NCI-H2196 treated with DMSO at 0.1 percent for 48 hours (cell line): ENCODE measurements around the gene FGF5.
"Not testable (repeated sequence)": the region's sequence is repeated elsewhere in the genome, so short reads cannot be mapped to it uniquely, and the experiment has no call there.

Source experiments
- DNase-seq: peaks from one replicate; lab custom pipeline; 2025; ENCODE audit not compliant: unreplicated experiment; lab: John Stamatoyannopoulos, UW

FGF5 gene

GRCh38 chr4:80266253-80266901, at the start of gene FGF5:
TSS of gene FGF5 (plus strand) at chr4:80266664. CDS start at chr4:80266825, 161 bp downstream.
- DNase-seq, result no peak

GRCh38 chr4:80219301-80220025, 47.0 kb upstream of the FGF5 start:
- DNase-seq, result no peak

- no peak for DNase-seq
These were observed 45.8 kb upstream of the FGF5 start for GRCh38 chr4:80220711-80221110.

GRCh38 chr4:80221161-80221560, 45.3 kb upstream of the FGF5 start:
- no peak for DNase-seq

GRCh38 chr4:80225595-80225994, 40.9 kb upstream of the FGF5 start:
- no peak for DNase-seq

- no peak for DNase-seq
These were observed 40.4 kb upstream of the FGF5 start for GRCh38 chr4:80226094-80226493.

GRCh38 chr4:80228460-80228859, 38.0 kb upstream of the FGF5 start:
- DNase-seq, result no peak

- no peak for DNase-seq
These were observed 37.3 kb upstream of the FGF5 start for GRCh38 chr4:80229128-80229527.

- DNase-seq, result no peak
These were observed 36.9 kb upstream of the FGF5 start for GRCh38 chr4:80229590-80229989.

GRCh38 chr4:80231180-80231579, 35.3 kb upstream of the FGF5 start:
- no peak for DNase-seq

- no peak for DNase-seq
These were observed 33.6 kb upstream of the FGF5 start for GRCh38 chr4:80232707-80233370.

GRCh38 chr4:80233390-80233789, 33.1 kb upstream of the FGF5 start:
- no peak for DNase-seq

- no peak for DNase-seq
These were observed 31.0 kb upstream of the FGF5 start for GRCh38 chr4:80235451-80235850.

GRCh38 chr4:80237992-80238391, 28.5 kb upstream of the FGF5 start:
- DNase-seq, result no peak

- DNase-seq, result no peak
These were observed 26.8 kb upstream of the FGF5 start for GRCh38 chr4:80239480-80240150.

GRCh38 chr4:80240976-80241375, 25.5 kb upstream of the FGF5 start:
- DNase-seq, result no peak

- no peak for DNase-seq
These were observed 23.0 kb upstream of the FGF5 start for GRCh38 chr4:80243274-80244018.

GRCh38 chr4:80247484-80247883, 19.0 kb upstream of the FGF5 start:
- DNase-seq, result not testable (repeated sequence)

- DNase-seq, result no peak
These were observed 17.3 kb upstream of the FGF5 start for GRCh38 chr4:80249144-80249543.

- DNase-seq, result no peak
These were observed 14.0 kb upstream of the FGF5 start for GRCh38 chr4:80252427-80252826.

GRCh38 chr4:80252953-80253352, 13.5 kb upstream of the FGF5 start:
- no peak for DNase-seq
